ENCODE data around the gene STARD10.

Gene STARD10

GRCh38 chr11:72741849-72742512 is 51.9 kb downstream of the STARD10 start:
- DNase-seq (ENCODE audit: low spot score) = no peak
- Histone ChIP-seq H3K4me3 (no peak overlapping the region), H3K27ac (peak overlapping the region in 1 of 2 donors; percentile 48)
- TF ChIP-seq, protein P1, sequence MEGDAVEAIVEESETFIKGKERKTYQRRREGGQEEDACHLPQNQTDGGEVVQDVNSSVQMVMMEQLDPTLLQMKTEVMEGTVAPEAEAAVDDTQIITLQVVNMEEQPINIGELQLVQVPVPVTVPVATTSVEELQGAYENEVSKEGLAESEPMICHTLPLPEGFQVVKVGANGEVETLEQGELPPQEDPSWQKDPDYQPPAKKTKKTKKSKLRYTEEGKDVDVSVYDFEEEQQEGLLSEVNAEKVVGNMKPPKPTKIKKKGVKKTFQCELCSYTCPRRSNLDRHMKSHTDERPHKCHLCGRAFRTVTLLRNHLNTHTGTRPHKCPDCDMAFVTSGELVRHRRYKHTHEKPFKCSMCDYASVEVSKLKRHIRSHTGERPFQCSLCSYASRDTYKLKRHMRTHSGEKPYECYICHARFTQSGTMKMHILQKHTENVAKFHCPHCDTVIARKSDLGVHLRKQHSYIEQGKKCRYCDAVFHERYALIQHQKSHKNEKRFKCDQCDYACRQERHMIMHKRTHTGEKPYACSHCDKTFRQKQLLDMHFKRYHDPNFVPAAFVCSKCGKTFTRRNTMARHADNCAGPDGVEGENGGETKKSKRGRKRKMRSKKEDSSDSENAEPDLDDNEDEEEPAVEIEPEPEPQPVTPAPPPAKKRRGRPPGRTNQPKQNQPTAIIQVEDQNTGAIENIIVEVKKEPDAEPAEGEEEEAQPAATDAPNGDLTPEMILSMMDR (IDR thresholded peaks at IDR 0.05) = no peak

DNA sequence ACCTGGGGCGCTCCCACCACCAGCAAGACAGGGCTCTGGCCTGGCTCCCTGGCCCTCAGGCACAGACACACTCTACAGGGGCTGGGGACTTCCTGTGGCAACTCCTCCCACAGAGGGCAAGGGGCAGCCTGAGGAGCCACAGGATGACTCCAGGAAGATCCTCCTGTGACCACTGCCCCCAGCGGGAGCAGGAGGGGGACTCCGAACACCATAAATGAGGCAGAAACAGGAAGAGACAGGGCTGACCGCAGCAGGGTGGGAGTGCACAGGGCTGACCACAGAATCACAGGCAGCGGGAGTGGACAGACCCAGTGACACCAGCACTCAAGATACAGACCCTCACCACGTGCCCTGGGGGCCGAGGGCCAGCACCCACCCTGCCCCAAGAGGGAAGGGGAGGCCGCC is 52.4 kb downstream of the STARD10 start:
- peak overlapping the region in 1 of 2 donors; percentile 48 for H3K27ac ChIP-seq
- H3K4me3 ChIP-seq = no peak overlapping the region
- no peak for DNase-seq (ENCODE audit: low spot score)
- TF ChIP-seq, protein P1 (IDR thresholded peaks at IDR 0.05) = no peak

GRCh38 chr11:72740562-72741428 is 53.1 kb downstream of the STARD10 start:
- Histone ChIP-seq H3K4me3 (no peak overlapping the region), H3K27ac (peak overlapping the region in 1 of 2 donors; percentile 48)
- DNase-seq (ENCODE audit: low spot score) = no peak
- TF ChIP-seq, protein P1 (IDR thresholded peaks at IDR 0.05) = no peak

DNA sequence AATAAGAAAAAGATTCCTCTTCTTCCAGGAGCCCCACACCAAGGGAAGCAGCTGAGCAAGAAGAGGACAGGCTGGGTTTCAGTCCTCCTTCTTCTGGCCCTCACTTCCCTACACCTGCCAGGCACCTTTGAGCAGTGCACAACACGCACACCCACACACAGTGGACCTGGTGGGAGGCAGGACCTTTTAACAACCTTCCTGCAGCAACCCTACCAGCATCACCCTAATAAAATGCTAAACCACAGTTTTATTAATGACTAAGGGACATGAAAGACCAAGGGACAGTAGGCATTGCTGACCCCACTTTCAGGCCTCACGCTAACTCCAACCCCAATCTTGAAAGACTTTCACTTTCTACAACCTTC is 53.8 kb downstream of the STARD10 start:
- DNase-seq (ENCODE audit: low spot score) = no peak
- H3K4me3 ChIP-seq = no peak overlapping the region
- H3K27ac ChIP-seq = peak overlapping the region in 1 of 2 donors; percentile 82
- TF ChIP-seq, protein P1 (IDR thresholded peaks at IDR 0.05) = no peak

GRCh38 chr11:72739240-72740059 is 54.4 kb downstream of the STARD10 start:
- Histone ChIP-seq H3K4me3 (peak overlapping the region; percentile 61), H3K27ac (peak overlapping the region in 1 of 2 donors; percentile 82)
- TF ChIP-seq, protein P1 (IDR thresholded peaks at IDR 0.05) = no peak
- no peak for DNase-seq (ENCODE audit: low spot score)

DNA sequence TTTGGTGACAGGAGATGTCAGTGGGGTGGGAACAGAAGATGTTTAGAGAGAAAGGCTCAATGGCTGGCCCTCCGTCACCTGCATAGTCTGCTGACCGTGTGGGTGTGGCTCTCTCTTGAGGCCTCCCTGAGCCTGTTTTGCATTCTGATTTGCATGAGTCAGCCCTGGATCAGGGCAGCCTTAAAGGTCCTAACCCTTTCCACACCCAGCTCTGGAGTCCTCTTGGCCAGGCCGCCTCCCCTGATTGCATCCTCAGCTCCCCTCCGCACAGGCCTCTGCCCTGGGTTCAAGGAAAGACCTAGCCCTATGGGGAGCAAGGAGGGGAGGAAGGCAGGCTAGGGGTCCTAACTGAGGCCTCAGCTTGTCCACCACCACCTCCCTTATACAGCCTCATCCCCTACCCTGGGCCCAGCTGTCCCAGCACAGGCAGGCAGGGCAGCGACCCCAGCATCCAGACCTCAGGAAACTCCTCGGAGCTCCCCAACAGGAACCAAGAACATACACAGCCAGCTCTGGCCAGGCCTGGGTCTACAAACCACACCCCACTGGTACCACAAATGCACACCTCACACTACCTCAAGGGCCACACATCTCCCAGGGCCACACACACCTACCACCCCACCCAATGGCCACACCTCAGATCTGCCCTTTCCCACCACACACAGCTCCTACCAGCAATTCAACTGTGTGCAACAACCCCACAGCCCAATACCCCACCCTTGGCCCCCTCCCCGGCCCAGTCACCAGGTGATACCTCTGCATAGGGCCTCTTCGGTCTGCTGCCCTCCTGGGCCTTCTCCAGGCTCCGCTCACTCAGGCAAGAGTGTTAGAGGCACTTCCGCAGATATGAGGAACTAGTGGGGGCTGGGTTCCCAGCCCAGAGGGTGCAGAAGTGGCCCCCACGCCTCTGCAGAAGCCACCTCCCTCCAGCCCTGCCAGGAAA is 55.4 kb downstream of the STARD10 start:
- Histone ChIP-seq H3K4me3 (peak overlapping the region; percentile 61), H3K27ac (peak overlapping the region; percentile 52 to 82)
- TF ChIP-seq, protein P1 (IDR thresholded peaks at IDR 0.05) = no peak
- DNase-seq (ENCODE audit: low spot score) = no peak
